IMR-90 (cell line): ENCODE data around the gene INSYN1. TPM values are rescaled to one million over a fixed set of nuclear protein-coding genes. Genes with fewer than 3 reads are reported as not detected.

ENCODE experiments used
- ATAC-seq: fragments of 200-7000 bp; cut with Tn5 transposase; 2 replicates; pipeline ENCODE4 v1.9.1; 2020; ENCODE audit warnings: low read depth, mild to moderate bottlenecking, moderate library complexity
- BruUV-seq: library from RNA; stranded (reverse); fragments of 400-500 nt; replicated peaks from 2 replicates; lab custom pipeline; 2021; lab: Mats Ljungman, UMichigan
- CTCF ChIA-PET: fragments of 300-600 bp; formaldehyde crosslinking; extraction: SDS; loops from one replicate; lab custom pipeline; 2021; ENCODE audit warnings: antibody characterized with exemption; lab: Yijun Ruan, JAX
- POLR2A ChIA-PET: fragments of 300-600 bp; sonication (Branson Sonifier 250); formaldehyde crosslinking; loops from one replicate; lab custom pipeline; 2022; ENCODE audit warnings: antibody characterized with exemption; ENCODE audit not compliant: unreplicated experiment; lab: Charles Lee
- DNase-seq: peaks from one replicate; pipeline ENCODE4 v3.0.0; 2013
- H2AFZ ChIP-seq: replicated peaks from 2 replicates; pipeline ENCODE3; 2013; ENCODE audit warnings: low read length, mild to moderate bottlenecking; ENCODE audit not compliant: poor library complexity
- H2AK5ac ChIP-seq: 2 replicates; pipeline ENCODE4 v1.6.1; 2013; ENCODE audit warnings: low read depth, low read length, inconsistent platforms
- H2AK9ac ChIP-seq: replicated peaks from 2 replicates; pipeline ENCODE3; 2013; ENCODE audit warnings: mild to moderate bottlenecking, low read depth, low read length, moderate library complexity; ENCODE audit not compliant: poor library complexity
- H2BK120ac ChIP-seq: 2 replicates; pipeline ENCODE4 v1.6.1; 2013; ENCODE audit warnings: low read depth, low read length, inconsistent platforms
- H2BK15ac ChIP-seq: 3 replicates; pipeline ENCODE4 v1.6.1; 2013; ENCODE audit warnings: low read depth, low read length, inconsistent platforms
- H2BK20ac ChIP-seq: 2 replicates; pipeline ENCODE4 v1.6.1; 2013; ENCODE audit warnings: low read depth, mild to moderate bottlenecking, inconsistent platforms, low read length, moderate library complexity
- H2BK5ac ChIP-seq: 2 replicates; pipeline ENCODE4 v1.6.1; 2013; ENCODE audit warnings: mild to moderate bottlenecking, low read depth, low read length, inconsistent platforms; ENCODE audit not compliant: poor library complexity, severe bottlenecking
- H3K14ac ChIP-seq: replicated peaks from 2 replicates; pipeline ENCODE4 v1.6.1; 2013; ENCODE audit warnings: low read depth, low read length, inconsistent platforms
- H3K18ac ChIP-seq: 2 replicates; pipeline ENCODE4 v1.6.1; 2013; ENCODE audit warnings: low read depth, low read length, control low read depth
- H3K23ac ChIP-seq: 2 replicates; pipeline ENCODE4 v1.6.1; 2013; ENCODE audit warnings: low read depth, low read length, inconsistent platforms
- H3K27ac ChIP-seq: 2 replicates; pipeline ENCODE4 v1.5.1; 2013; ENCODE audit warnings: mild to moderate bottlenecking, control low read depth, low read length; ENCODE audit not compliant: insufficient read depth
- H3K27me3 ChIP-seq: 2 replicates; pipeline ENCODE4 v1.6.1; 2013; ENCODE audit warnings: low read length; ENCODE audit not compliant: control insufficient read depth, insufficient read depth
- H3K36me3 ChIP-seq: 2 replicates; pipeline ENCODE4 v1.6.1; 2013; ENCODE audit warnings: low read length, mixed read lengths; ENCODE audit not compliant: control insufficient read depth, insufficient read depth
- H3K4ac ChIP-seq: 2 replicates; pipeline ENCODE4 v1.6.1; 2013; ENCODE audit warnings: low read depth, low read length, inconsistent platforms
- H3K4me1 ChIP-seq: 2 replicates; pipeline ENCODE4 v1.6.1; 2013; ENCODE audit warnings: low read length, mixed read lengths; ENCODE audit not compliant: control insufficient read depth, insufficient read depth
- H3K4me2 ChIP-seq: 2 replicates; pipeline ENCODE4 v1.6.1; 2013; ENCODE audit warnings: low read depth, mild to moderate bottlenecking, control low read depth, low read length, moderate library complexity
- H3K4me3 ChIP-seq: 2 replicates; pipeline ENCODE4 v1.5.1; 2013; ENCODE audit warnings: low read depth, mild to moderate bottlenecking, control low read depth, low read length, moderate library complexity; ENCODE audit not compliant: insufficient read depth
- H3K56ac ChIP-seq: 2 replicates; pipeline ENCODE4 v1.6.1; 2013; ENCODE audit warnings: low read length, inconsistent platforms; ENCODE audit not compliant: insufficient read depth; ENCODE audit errors: extremely low read depth
- H3K79me1 ChIP-seq, 2 experiments: 2 replicates each; pipeline ENCODE4 v1.6.1; 2013; ENCODE audit warnings: low read length in 2 of 2, inconsistent platforms in 1 of 2, low read depth in 1 of 2
- H3K9ac ChIP-seq: 2 replicates; pipeline ENCODE4 v1.6.1; 2013; ENCODE audit warnings: low read depth, low read length, control low read depth
- H3K9me1 ChIP-seq: 2 replicates; pipeline ENCODE4 v1.6.1; 2013; ENCODE audit warnings: low read length, inconsistent platforms; ENCODE audit not compliant: insufficient read depth
- H3K9me3 ChIP-seq: 2 replicates; pipeline ENCODE4 v1.6.1; 2013; ENCODE audit warnings: low read length; ENCODE audit not compliant: control insufficient read depth, insufficient read depth
- H4K20me1 ChIP-seq: 2 replicates; pipeline ENCODE4 v1.6.1; 2013; ENCODE audit warnings: low read length, inconsistent platforms; ENCODE audit not compliant: insufficient read depth
- H4K5ac ChIP-seq: 2 replicates; pipeline ENCODE4 v1.6.1; 2013; ENCODE audit warnings: mild to moderate bottlenecking, low read depth, low read length, control low read depth
- H4K8ac ChIP-seq, 2 experiments: 2 replicates each; pipeline ENCODE4 v1.6.1; 2013; ENCODE audit warnings: low read depth in 2 of 2, low read length in 2 of 2, control low read depth in 1 of 2, inconsistent platforms in 1 of 2
- H4K91ac ChIP-seq: 2 replicates; pipeline ENCODE4 v1.6.1; 2013; ENCODE audit warnings: low read depth, low read length, inconsistent platforms; ENCODE audit not compliant: insufficient read depth
- CEBPB ChIP-seq: IDR thresholded peaks from 2 replicates; pipeline ENCODE4 v1.6.1; 2012; ENCODE audit warnings: low read depth, low read length, improper control_type of control experiment
- MAFK ChIP-seq: IDR thresholded peaks from 2 replicates; pipeline ENCODE4 v1.6.1; 2012; ENCODE audit warnings: low read depth, low read length, improper control_type of control experiment
- WGBS, 2 experiments: methylation state at CpG; one replicate each; pipeline versions ENCODE4 v1.1.5 to v1.1.7; 2013; ENCODE audit warnings: missing lambda C conversion rate in 2 of 2; ENCODE audit not compliant: insufficient read length in 1 of 2; ENCODE audit errors: extremely low coverage in 2 of 2; 5-methylcytosine and 5-hydroxymethylcytosine counted together
- dilution Hi-C: fragments of 300-500 bp; cut with HindIII; formaldehyde crosslinking; loops from one replicate; pipeline ENCODE4 v1.14.3; 2018; ENCODE audit warnings: low sequenced_read_pairs; ENCODE audit not compliant: unreplicated experiment
- in situ Hi-C: fragments of 300-500 bp; cut with MboI; formaldehyde crosslinking; loops from 3 replicates; pipeline ENCODE4 v1.14.3; 2019; ENCODE audit warnings: low sequenced_read_pairs, inconsistent platforms, mixed read lengths
- intact Hi-C: fragments of 100-400 bp; cut with micrococcal nuclease; formaldehyde crosslinking; loops from 2 replicates; pipeline ENCODE4 v1.10.0; 2022
- polyA plus RNA-seq, 3 experiments: library from polyadenylated mRNA; depleted of rRNA; stranded (reverse); fragments of >200 nt; gene quantifications; 2 replicates each; pipeline ENCODE4 v1.2.3, GENCODE V29; 2012; ENCODE audit warnings: low replicate concordance in 1 of 3
- total RNA-seq: library from RNA; depleted of rRNA; stranded (reverse); fragments of >200 nt; gene quantifications from 2 replicates; pipeline ENCODE4 v1.2.3, GENCODE V29; 2012

INSYN1 gene
- total and polyA plus RNA-seq, 2 of the 4 experiments (the other 2 are of a cell fraction): 0.18 to 0.34 TPM

- no TSS peak for BruUV-seq
- H3K14ac ChIP-seq: no peak overlapping the region
- no peak overlapping the region for H3K27ac ChIP-seq
- H3K9ac ChIP-seq: no peak overlapping the region
- no peaks in the 10 kb centered on the region for H3K36me3 ChIP-seq
- no peak overlapping the region for H2BK5ac ChIP-seq
- no peak overlapping the region for H2AK5ac ChIP-seq
- POLR2A ChIA-PET: no interaction called here
- H2AK9ac ChIP-seq: no peak overlapping the region
- in situ Hi-C loops (no loop called here), intact Hi-C loops (no loop called here), dilution Hi-C loops (no loop called here)
- H2BK120ac ChIP-seq: no peak overlapping the region
- no peak overlapping the region for H2BK20ac ChIP-seq
- H3K4me1 ChIP-seq: peaks cover 2% of the 10 kb centered on the region
- no peaks in the 10 kb centered on the region for H3K9me3 ChIP-seq
- H3K23ac ChIP-seq: no peak overlapping the region
- no peaks in the 10 kb centered on the region for H3K79me1 ChIP-seq
- no peaks in the 10 kb centered on the region for H3K9me1 ChIP-seq
- no peak overlapping the region for H2AFZ ChIP-seq
- H3K56ac ChIP-seq: no peak overlapping the region
- no CpG with 5 or more reads among the region's 1 CpG for WGBS, 2 experiments
- ATAC-seq (no peak), DNase-seq (no peak)
- no peaks in the 10 kb centered on the region for H4K20me1 ChIP-seq
- no peak overlapping the region for H2BK15ac ChIP-seq
- TF ChIP-seq MAFK (no peak), CEBPB (no peak)
- no peak overlapping the region for H3K4me2 ChIP-seq
- peaks cover 69% of the 10 kb centered on the region for H3K27me3 ChIP-seq
- H4K5ac ChIP-seq: no peak overlapping the region
- no peak overlapping the region for H3K4me3 ChIP-seq
- no peak overlapping the region for H4K91ac ChIP-seq
- no peak overlapping the region for H3K18ac ChIP-seq
- CTCF ChIA-PET: no interaction called here
- no peak overlapping the region for H3K4ac ChIP-seq
- no peak overlapping the region for H4K8ac ChIP-seq
These were observed 16.9 kb upstream of the INSYN1 start for GRCh38 chr15:73770050-73770449.
